PC-3 (cell line): ENCODE measurements around the gene TIMP2.

Experiments
- CTCF ChIP-seq: fragments of 300-600 bp; sonication (generic); conservative IDR thresholded peaks from 2 replicates; pipeline ENCODE4 v1.5.1; 2017; ENCODE audit warnings: antibody characterized with exemption, low read depth, mild to moderate bottlenecking, low read length
- EZH2 ChIP-seq: fragments of 300-600 bp; sonication (generic); IDR thresholded peaks from one replicate; pipeline ENCODE4 v1.6.1; 2017; ENCODE audit warnings: antibody characterized with exemption, mild to moderate bottlenecking, low read length; ENCODE audit not compliant: unreplicated experiment
- EZH2phosphoT487 ChIP-seq: fragments of 300-600 bp; sonication (generic); IDR thresholded peaks from 2 replicates; pipeline ENCODE4 v1.6.1; 2018; ENCODE audit warnings: mild to moderate bottlenecking, antibody characterized with exemption, low read length, borderline replicate concordance

- no peak for TF ChIP-seq CTCF
- TF ChIP-seq EZH2: no peak
- TF ChIP-seq EZH2phosphoT487: no peak
Observed at GRCh38 chr17:78882540-78883088, 42.6 kb downstream of the TIMP2 start.
